ENCODE data around the gene MRPS10.

Gene MRPS10

GRCh38 chr6:42230345-42231321 is 13.0 kb upstream of the MRPS10 start:
- TF ChIP-seq, protein P1, sequence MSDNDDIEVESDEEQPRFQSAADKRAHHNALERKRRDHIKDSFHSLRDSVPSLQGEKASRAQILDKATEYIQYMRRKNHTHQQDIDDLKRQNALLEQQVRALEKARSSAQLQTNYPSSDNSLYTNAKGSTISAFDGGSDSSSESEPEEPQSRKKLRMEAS (IDR thresholded peaks at IDR 0.05; ENCODE audit: low read depth, low read length) = no peak
- TF ChIP-seq MYC (IDR thresholded peaks at IDR 0.05; ENCODE audit: low read depth, low read length) (no peak), CTCF (IDR thresholded peaks at IDR 0.05; ENCODE audit: low read depth, low read length) (peak; percentile 24), POLR2A (IDR thresholded peaks at IDR 0.05; ENCODE audit: extremely low read depth, insufficient read length) (no peak)
- no peak overlapping the region for H3K4me3 ChIP-seq (ENCODE audit: low read depth, low read length)
- no peak for DNase-seq (ENCODE audit: low read depth)

DNA sequence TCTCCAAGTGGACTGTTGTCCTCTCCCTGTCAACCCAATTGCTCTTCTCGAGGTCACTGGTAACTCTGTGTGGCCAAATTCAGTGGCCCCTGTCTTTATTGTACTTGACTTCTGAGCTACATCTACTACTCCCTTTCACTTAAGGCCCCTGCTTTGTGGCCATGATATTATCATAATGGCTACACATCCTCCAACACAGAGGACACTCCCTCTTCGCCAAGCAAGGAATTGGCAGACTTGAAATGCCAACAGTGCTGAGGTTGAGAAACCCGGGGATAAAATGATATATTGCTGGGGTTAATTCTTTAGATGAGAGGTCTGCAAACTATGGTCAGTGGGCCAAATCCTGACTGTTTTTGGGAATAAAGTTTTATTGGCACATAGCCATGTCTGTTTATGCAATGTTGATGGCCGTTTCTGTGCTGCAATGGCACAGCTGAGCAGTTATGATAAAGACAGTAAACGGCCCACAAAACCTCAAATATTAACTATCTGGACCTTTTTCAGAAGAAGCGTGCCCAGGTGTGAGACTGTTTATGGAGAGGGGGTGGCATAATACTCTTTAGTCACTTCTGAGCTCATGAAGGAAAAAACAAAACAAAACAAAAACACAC is 12.0 kb upstream of the MRPS10 start:
- TF ChIP-seq, protein P1 (IDR thresholded peaks at IDR 0.05; ENCODE audit: low read depth, low read length) = no peak
- no peak for TF ChIP-seq MYC (IDR thresholded peaks at IDR 0.05; ENCODE audit: low read depth, low read length)
- no peak for TF ChIP-seq POLR2A (IDR thresholded peaks at IDR 0.05; ENCODE audit: extremely low read depth, insufficient read length)
- TF ChIP-seq CTCF (IDR thresholded peaks at IDR 0.05; ENCODE audit: low read depth, low read length) = no peak
- no peak for DNase-seq (ENCODE audit: low read depth)
- H3K4me3 ChIP-seq (ENCODE audit: low read depth, low read length) = no peak overlapping the region

DNA sequence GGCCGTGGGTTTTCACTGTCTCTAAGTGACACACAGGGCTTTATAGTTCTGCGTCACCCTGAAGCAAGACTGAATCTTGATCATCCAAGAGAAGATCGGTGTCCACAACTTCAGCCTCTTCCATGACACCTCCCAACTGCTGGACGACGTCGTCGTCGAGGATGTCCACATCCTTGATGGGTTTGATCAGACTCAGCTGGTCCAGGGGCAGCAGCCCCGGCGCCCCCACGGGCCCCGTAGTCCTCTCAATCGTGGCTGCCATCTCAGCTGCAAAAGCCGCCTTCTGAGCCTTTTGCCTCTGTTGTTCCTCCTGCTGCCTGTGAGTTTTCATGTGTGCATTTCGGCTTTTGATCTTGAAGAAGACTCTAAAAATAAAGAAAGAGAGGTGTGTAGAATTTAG is 10.6 kb upstream of the MRPS10 start:
- H3K4me3 ChIP-seq (ENCODE audit: low read depth, low read length) = no peak overlapping the region
- DNase-seq (ENCODE audit: low read depth) = no peak
- TF ChIP-seq CTCF (IDR thresholded peaks at IDR 0.05; ENCODE audit: low read depth, low read length) = no peak
- no peak for TF ChIP-seq MYC (IDR thresholded peaks at IDR 0.05; ENCODE audit: low read depth, low read length)
- no peak for TF ChIP-seq POLR2A (IDR thresholded peaks at IDR 0.05; ENCODE audit: extremely low read depth, insufficient read length)
- TF ChIP-seq, protein P1 (IDR thresholded peaks at IDR 0.05; ENCODE audit: low read depth, low read length) = no peak

DNA sequence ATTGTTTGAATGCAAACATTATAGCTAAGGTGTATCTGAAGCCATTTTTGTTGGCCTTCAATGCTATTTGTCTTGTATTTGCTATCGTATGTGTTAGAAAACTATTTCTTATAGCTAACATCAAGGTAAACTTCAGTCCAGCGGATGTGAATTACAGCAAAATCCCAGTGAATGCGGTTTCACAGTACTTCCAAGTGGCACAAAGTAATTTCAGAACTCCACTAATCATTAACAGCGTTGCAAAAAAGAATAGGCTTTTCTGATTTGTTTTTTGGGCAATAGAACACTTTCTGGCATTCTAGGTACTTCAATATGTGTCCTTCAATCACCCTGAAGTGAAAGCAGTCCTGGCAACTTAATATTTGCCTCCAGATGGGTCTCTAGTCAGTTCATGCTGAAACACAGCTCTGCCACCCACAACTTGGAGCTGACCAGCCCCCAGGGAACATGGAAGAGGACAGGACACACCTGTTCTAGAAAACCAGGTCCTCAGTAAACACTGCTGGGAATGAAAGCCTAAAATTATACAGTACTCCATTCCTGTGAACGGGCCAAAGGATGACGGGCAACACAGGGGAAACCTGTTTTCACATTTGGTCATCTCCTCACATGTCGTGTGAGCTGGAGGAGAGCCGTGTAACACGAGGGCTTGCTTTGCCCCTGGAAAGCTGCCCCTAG is 9.7 kb upstream of the MRPS10 start:
- no peak overlapping the region for H3K4me3 ChIP-seq (ENCODE audit: low read depth, low read length)

More for the DNA sequence above, 9.7 kb upstream of the MRPS10 start:
- TF ChIP-seq, protein P1 (IDR thresholded peaks at IDR 0.05; ENCODE audit: low read depth, low read length) = no peak
- TF ChIP-seq POLR2A (IDR thresholded peaks at IDR 0.05; ENCODE audit: extremely low read depth, insufficient read length) (no peak), MYC (IDR thresholded peaks at IDR 0.05; ENCODE audit: low read depth, low read length) (no peak), CTCF (IDR thresholded peaks at IDR 0.05; ENCODE audit: low read depth, low read length) (no peak)
- DNase-seq (ENCODE audit: low read depth) = no peak
